ENCODE measurements around the gene SCAMP4. TPM values are rescaled to one million over a fixed set of nuclear protein-coding genes. Genes with fewer than 3 reads are reported as not detected.

Gene SCAMP4
- total RNA-seq, 1 donor from 2014 or later, result 76.9 TPM

GRCh38 chr19:1970003-1970805 is 65.0 kb downstream of the SCAMP4 start:
- no peak overlapping the region for H3K4me3 Mint-ChIP-seq
- no peaks in the 10 kb centered on the region for H3K9me3 Mint-ChIP-seq
- TF ChIP-seq CTCF (conservative IDR thresholded peaks at IDR 0.05), result no peak
- peaks cover 6% of the 10 kb centered on the region for H3K4me1 Mint-ChIP-seq (ENCODE audit: unreplicated experiment)
- no peaks in the 10 kb centered on the region for H3K36me3 Mint-ChIP-seq
- H3K27ac Mint-ChIP-seq, result no peak overlapping the region
- no peaks in the 10 kb centered on the region for H3K27me3 Mint-ChIP-seq
- DNase-seq (ENCODE audit: extremely low spot score, unreplicated experiment), result no peak

GRCh38 chr19:1970806-1971502 is 65.8 kb downstream of the SCAMP4 start:
- peaks cover 5% of the 10 kb centered on the region for H3K4me1 Mint-ChIP-seq (ENCODE audit: unreplicated experiment)
- TF ChIP-seq CTCF (conservative IDR thresholded peaks at IDR 0.05), result no peak
- H3K36me3 Mint-ChIP-seq, result no peaks in the 10 kb centered on the region
- no peak overlapping the region for H3K4me3 Mint-ChIP-seq
- H3K27ac Mint-ChIP-seq, result no peak overlapping the region
- DNase-seq (ENCODE audit: extremely low spot score, unreplicated experiment), result no peak
- no peaks in the 10 kb centered on the region for H3K9me3 Mint-ChIP-seq
- H3K27me3 Mint-ChIP-seq, result no peaks in the 10 kb centered on the region

- no peak overlapping the region for H3K4me3 Mint-ChIP-seq
- H3K9me3 Mint-ChIP-seq, result no peaks in the 10 kb centered on the region
- H3K4me1 Mint-ChIP-seq (ENCODE audit: unreplicated experiment), result no peaks in the 10 kb centered on the region
- H3K27ac Mint-ChIP-seq, result no peak overlapping the region
- H3K36me3 Mint-ChIP-seq, result no peaks in the 10 kb centered on the region
- no peak for DNase-seq (ENCODE audit: extremely low spot score, unreplicated experiment)
- TF ChIP-seq CTCF (conservative IDR thresholded peaks at IDR 0.05), result no peak
- H3K27me3 Mint-ChIP-seq, result no peaks in the 10 kb centered on the region
Observed at GRCh38 chr19:1974381-1975161, 69.4 kb downstream of the SCAMP4 start.

GRCh38 chr19:1975162-1975480 is 69.9 kb downstream of the SCAMP4 start:
- H3K9me3 Mint-ChIP-seq, result no peaks in the 10 kb centered on the region

More at GRCh38 chr19:1975162-1975480, 69.9 kb downstream of the SCAMP4 start:
- no peak for DNase-seq (ENCODE audit: extremely low spot score, unreplicated experiment)
- Mint-ChIP-seq H3K4me1 (ENCODE audit: unreplicated experiment) (no peaks in the 10 kb centered on the region), H3K27me3 (no peaks in the 10 kb centered on the region), H3K27ac (no peak overlapping the region), H3K4me3 (no peak overlapping the region), H3K36me3 (no peaks in the 10 kb centered on the region)
- TF ChIP-seq CTCF (conservative IDR thresholded peaks at IDR 0.05), result no peak

Other genes with a start within 250 kb of the SCAMP4 start
- gene ONECUT3, start 151.9 kb upstream of the SCAMP4 start, total RNA-seq (ENCODE audit: low replicate concordance), result 0.94 and 5.9 TPM in 2 replicates
- 0.48 and 1.5 TPM in 2 replicates for gene ATP8B3, start 93.1 kb upstream of the SCAMP4 start, total RNA-seq (ENCODE audit: low replicate concordance)
- 36.4 and 37.9 TPM in 2 replicates for gene REXO1, start 56.9 kb upstream of the SCAMP4 start, total RNA-seq (ENCODE audit: low replicate concordance)
- 17.9 and 18.1 TPM in 2 replicates for gene KLF16, start 41.8 kb upstream of the SCAMP4 start, total RNA-seq (ENCODE audit: low replicate concordance)
- 60.4 and 62.0 TPM in 2 replicates for gene ABHD17A, start 19.9 kb upstream of the SCAMP4 start, total RNA-seq (ENCODE audit: low replicate concordance)
- gene ADAT3, start within 50 bp of the SCAMP4 start, total RNA-seq (ENCODE audit: low replicate concordance), result 12.1 and 13.9 TPM in 2 replicates
- gene CSNK1G2, start 35.8 kb downstream of the SCAMP4 start, total RNA-seq (ENCODE audit: low replicate concordance), result 68.9 and 71.6 TPM in 2 replicates
- 72.5 and 118 TPM in 2 replicates for gene BTBD2, start 110.3 kb downstream of the SCAMP4 start, total RNA-seq (ENCODE audit: low replicate concordance)
- gene MKNK2, start 145.8 kb downstream of the SCAMP4 start, total RNA-seq (ENCODE audit: low replicate concordance), result 118 and 120 TPM in 2 replicates
- 34.6 and 37.8 TPM in 2 replicates for gene MOB3A, start 190.9 kb downstream of the SCAMP4 start, total RNA-seq (ENCODE audit: low replicate concordance)
- 4.9 and 7.4 TPM in 2 replicates for gene IZUMO4, start 191.5 kb downstream of the SCAMP4 start, total RNA-seq (ENCODE audit: low replicate concordance)
- 127 and 139 TPM in 2 replicates for gene AP3D1, start 246.2 kb downstream of the SCAMP4 start, total RNA-seq (ENCODE audit: low replicate concordance)

All from type B pancreatic cell (in vitro differentiated cells).